ENCODE measurements around the gene SLC6A3.

SLC6A3 gene

DNA sequence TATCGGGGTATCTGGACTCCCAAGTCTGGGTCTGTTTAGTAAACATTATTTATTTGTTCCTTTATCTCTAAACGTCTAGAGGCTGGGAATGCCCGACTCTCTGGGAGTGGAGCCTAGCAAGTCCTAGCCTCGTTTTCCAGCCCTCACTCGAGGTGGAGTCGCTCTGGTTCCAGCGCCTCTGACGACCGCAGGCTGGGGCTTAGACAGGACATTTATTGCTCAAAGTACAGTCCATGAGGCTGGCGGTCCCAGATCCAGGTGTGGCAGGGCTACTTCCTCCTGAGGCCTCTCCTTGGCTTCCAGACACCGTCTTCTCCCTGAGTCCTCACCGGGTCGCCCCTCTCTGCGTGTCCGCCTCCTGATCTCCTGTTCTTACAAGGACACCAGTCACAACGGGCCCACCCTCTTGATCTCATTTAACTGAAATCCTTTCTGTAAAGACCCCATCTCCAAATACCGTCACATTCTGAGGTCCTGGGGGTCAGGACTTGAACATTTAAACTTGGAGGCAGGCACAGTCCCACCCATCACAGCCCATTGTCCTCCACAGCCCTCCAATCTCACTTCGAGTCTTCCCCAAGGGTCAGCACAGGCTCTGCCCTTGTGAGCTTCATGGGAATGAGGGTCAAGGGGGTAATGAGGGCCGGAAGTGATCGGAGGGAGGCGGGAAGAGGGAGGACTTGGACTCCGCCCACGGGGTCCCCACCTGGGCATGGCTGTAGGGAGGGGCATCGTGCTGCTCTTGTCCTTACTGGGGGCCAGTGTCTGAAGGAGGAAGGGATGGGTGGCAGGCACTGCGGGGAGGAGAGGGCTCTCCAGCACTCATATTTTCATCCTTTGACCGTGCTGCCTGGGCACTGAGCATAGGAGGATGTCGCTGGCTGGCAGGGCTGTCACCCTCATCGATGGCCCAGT is 88.1 kb downstream of the SLC6A3 start:
- H2BK120ac ChIP-seq (ENCODE audit: insufficient read depth, low read length, poor library complexity): no peak overlapping the region
- no peaks in the 10 kb centered on the region for H3K79me1 ChIP-seq (ENCODE audit: low read length)
- no peak for DNase-seq
- no peak overlapping the region for H3K23ac ChIP-seq (ENCODE audit: low read length)
- H3K79me2 ChIP-seq (ENCODE audit: control insufficient read depth, insufficient read depth, low read length, poor library complexity): no peaks in the 10 kb centered on the region
- no peak overlapping the region for H3K4me3 ChIP-seq (ENCODE audit: low read depth, low read length)
- H3K27ac ChIP-seq (ENCODE audit: low read depth, low read length): no peak overlapping the region
- no peak overlapping the region for H2BK5ac ChIP-seq (ENCODE audit: low read depth, low read length, poor library complexity)
- H3K4me2 ChIP-seq (ENCODE audit: low read length): no peak overlapping the region
- no peak overlapping the region for H3K9ac ChIP-seq (ENCODE audit: low read length)
- H3K4me1 ChIP-seq (ENCODE audit: control insufficient read depth in 1 of 2, insufficient read depth in 2 of 2, low read length in 2 of 2): no peaks in the 10 kb centered on the region
- no peak overlapping the region for H2AK5ac ChIP-seq (ENCODE audit: low read length)
- WGBS (ENCODE audit: extremely low coverage, insufficient coverage, insufficient read length): no CpG with 5 or more reads among the region's 28 CpGs
- H3K27me3 ChIP-seq (ENCODE audit: insufficient read depth, low read length): no peaks in the 10 kb centered on the region
- no peak overlapping the region for H2BK12ac ChIP-seq (ENCODE audit: low read length)
- no peak overlapping the region for H4K8ac ChIP-seq (ENCODE audit: low read depth, low read length)
- H3K18ac ChIP-seq (ENCODE audit: low read length): no peak overlapping the region
- no peak overlapping the region for H3K14ac ChIP-seq (ENCODE audit: low read length)
- no peak overlapping the region for H3K4ac ChIP-seq (ENCODE audit: low read depth, low read length)
- H4K12ac ChIP-seq (ENCODE audit: low read depth, low read length): no peak overlapping the region
- H4K91ac ChIP-seq (ENCODE audit: low read depth, low read length): no peak overlapping the region
- no peaks in the 10 kb centered on the region for H3K36me3 ChIP-seq (ENCODE audit: control insufficient read depth in 1 of 2, insufficient read depth in 2 of 2, low read length in 2 of 2)
- no peak overlapping the region for H2AFZ ChIP-seq (ENCODE audit: insufficient read depth, low read length, poor library complexity)
- H3K9me3 ChIP-seq (ENCODE audit: insufficient read depth, low read depth, low read length): peaks cover 4% of the 10 kb centered on the region

DNA sequence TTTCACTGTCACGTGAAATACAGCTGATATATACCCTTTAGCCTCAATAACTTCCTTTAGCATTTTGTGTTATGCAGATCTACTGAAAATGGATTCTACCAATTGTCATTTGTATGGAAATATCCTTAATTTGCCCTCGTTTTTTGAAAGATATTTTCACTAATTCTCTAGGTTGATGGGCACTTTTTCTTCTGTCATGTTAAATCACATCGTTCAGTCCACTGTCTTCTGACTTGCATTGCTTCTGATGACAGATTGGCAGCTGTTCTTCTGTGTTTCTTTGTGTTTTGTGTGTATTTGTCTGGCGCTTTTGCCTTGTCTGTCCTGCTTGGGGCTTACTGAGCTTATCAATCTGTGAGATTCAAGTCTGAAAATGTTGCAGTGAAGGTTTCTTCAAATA is 90.7 kb downstream of the SLC6A3 start:
- no peaks in the 10 kb centered on the region for H3K4me1 ChIP-seq (ENCODE audit: control insufficient read depth in 1 of 2, insufficient read depth in 2 of 2, low read length in 2 of 2)
- H3K23ac ChIP-seq (ENCODE audit: low read length): no peak overlapping the region
- no peak overlapping the region for H3K4ac ChIP-seq (ENCODE audit: low read depth, low read length)
- H3K36me3 ChIP-seq (ENCODE audit: control insufficient read depth in 1 of 2, insufficient read depth in 2 of 2, low read length in 2 of 2): no peaks in the 10 kb centered on the region
- no peaks in the 10 kb centered on the region for H3K79me1 ChIP-seq (ENCODE audit: low read length)
- H3K9ac ChIP-seq (ENCODE audit: low read length): no peak overlapping the region
- H3K79me2 ChIP-seq (ENCODE audit: control insufficient read depth, insufficient read depth, low read length, poor library complexity): no peaks in the 10 kb centered on the region
- WGBS (ENCODE audit: extremely low coverage, insufficient coverage, insufficient read length): no CpG with 5 or more reads among the region's 4 CpGs
- H3K9me3 ChIP-seq (ENCODE audit: insufficient read depth, low read depth, low read length): peaks cover 4% of the 10 kb centered on the region
- no peak overlapping the region for H4K91ac ChIP-seq (ENCODE audit: low read depth, low read length)
- no peak overlapping the region for H2AK5ac ChIP-seq (ENCODE audit: low read length)
- H3K4me3 ChIP-seq (ENCODE audit: low read depth, low read length): no peak overlapping the region
- H2BK12ac ChIP-seq (ENCODE audit: low read length): no peak overlapping the region
- no peak for DNase-seq
- H3K14ac ChIP-seq (ENCODE audit: low read length): no peak overlapping the region
- no peak overlapping the region for H2BK5ac ChIP-seq (ENCODE audit: low read depth, low read length, poor library complexity)
- no peak overlapping the region for H4K12ac ChIP-seq (ENCODE audit: low read depth, low read length)
- H3K27me3 ChIP-seq (ENCODE audit: insufficient read depth, low read length): no peaks in the 10 kb centered on the region
- H4K8ac ChIP-seq (ENCODE audit: low read depth, low read length): no peak overlapping the region
- no peak overlapping the region for H3K27ac ChIP-seq (ENCODE audit: low read depth, low read length)
- H2AFZ ChIP-seq (ENCODE audit: insufficient read depth, low read length, poor library complexity): no peak overlapping the region
- H2BK120ac ChIP-seq (ENCODE audit: insufficient read depth, low read length, poor library complexity): no peak overlapping the region
- no peak overlapping the region for H3K18ac ChIP-seq (ENCODE audit: low read length)
- no peak overlapping the region for H3K4me2 ChIP-seq (ENCODE audit: low read length)

DNA sequence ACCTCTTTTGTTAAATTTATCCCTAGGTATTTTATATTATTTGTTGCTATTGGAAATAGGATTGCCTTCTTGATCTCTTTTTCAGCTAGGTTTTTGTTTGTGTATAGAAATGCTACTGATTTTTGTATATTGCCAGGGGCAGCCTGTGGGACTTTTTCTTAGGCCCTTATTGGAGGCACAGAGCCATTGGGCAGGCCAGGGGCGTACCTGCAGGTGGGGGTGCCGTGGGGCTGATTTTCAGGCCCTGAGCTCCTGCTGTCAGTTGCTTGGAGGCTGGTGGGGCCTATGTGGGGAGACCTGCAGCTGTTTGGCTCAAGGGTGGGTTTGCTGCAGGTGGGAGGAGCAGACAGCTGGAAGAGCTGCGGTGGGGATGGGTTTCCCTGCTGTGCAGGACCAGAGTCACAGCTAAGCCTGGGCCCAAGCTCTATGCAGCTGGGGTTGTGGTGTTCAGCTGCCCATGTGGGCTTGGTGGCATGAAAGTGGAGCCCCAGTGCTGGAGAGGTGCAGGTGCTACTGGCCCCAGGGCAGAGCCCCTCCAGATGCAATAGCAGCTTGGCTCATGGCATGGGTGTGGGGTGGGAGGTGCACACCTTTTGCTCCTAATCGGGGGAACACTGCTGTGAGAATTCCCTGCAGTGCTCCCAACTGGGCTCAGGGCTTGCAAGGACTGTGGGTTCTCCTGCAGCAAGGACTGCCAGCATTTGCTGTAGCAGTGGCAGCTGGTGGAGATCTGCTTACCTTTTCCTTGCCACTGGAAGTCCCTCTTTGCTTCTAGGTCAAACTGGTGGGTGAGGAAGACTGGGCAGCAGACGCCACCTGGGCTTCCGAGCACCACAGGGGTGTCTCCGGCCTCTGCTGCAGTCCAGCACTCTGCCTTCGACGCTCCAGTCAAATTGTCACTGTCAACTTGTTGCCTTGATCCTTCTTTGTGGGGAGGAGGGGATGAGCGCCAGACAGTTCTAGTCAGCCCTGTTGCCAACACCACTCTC is 92.7 kb downstream of the SLC6A3 start:
- no peak overlapping the region for H2BK5ac ChIP-seq (ENCODE audit: low read depth, low read length, poor library complexity)
- H3K9ac ChIP-seq (ENCODE audit: low read length): no peak overlapping the region
- no peak overlapping the region for H4K91ac ChIP-seq (ENCODE audit: low read depth, low read length)
- H2AFZ ChIP-seq (ENCODE audit: insufficient read depth, low read length, poor library complexity): no peak overlapping the region
- peaks cover 2% of the 10 kb centered on the region for H3K9me3 ChIP-seq (ENCODE audit: insufficient read depth, low read depth, low read length)
- DNase-seq: no peak
- no peaks in the 10 kb centered on the region for H3K4me1 ChIP-seq (ENCODE audit: control insufficient read depth in 1 of 2, insufficient read depth in 2 of 2, low read length in 2 of 2)
- no peak overlapping the region for H3K4me3 ChIP-seq (ENCODE audit: low read depth, low read length)
- no peaks in the 10 kb centered on the region for H3K27me3 ChIP-seq (ENCODE audit: insufficient read depth, low read length)
- H3K79me2 ChIP-seq (ENCODE audit: control insufficient read depth, insufficient read depth, low read length, poor library complexity): no peaks in the 10 kb centered on the region
- no peak overlapping the region for H2BK120ac ChIP-seq (ENCODE audit: insufficient read depth, low read length, poor library complexity)
- no peak overlapping the region for H3K18ac ChIP-seq (ENCODE audit: low read length)
- no peak overlapping the region for H3K14ac ChIP-seq (ENCODE audit: low read length)
- no peak overlapping the region for H3K27ac ChIP-seq (ENCODE audit: low read depth, low read length)
- no peak overlapping the region for H3K4me2 ChIP-seq (ENCODE audit: low read length)
- no peak overlapping the region for H4K8ac ChIP-seq (ENCODE audit: low read depth, low read length)
- WGBS (ENCODE audit: extremely low coverage, insufficient coverage, insufficient read length): no CpG with 5 or more reads among the region's 10 CpGs
- no peaks in the 10 kb centered on the region for H3K36me3 ChIP-seq (ENCODE audit: control insufficient read depth in 1 of 2, insufficient read depth in 2 of 2, low read length in 2 of 2)
- no peak overlapping the region for H2BK12ac ChIP-seq (ENCODE audit: low read length)
- H3K79me1 ChIP-seq (ENCODE audit: low read length): no peaks in the 10 kb centered on the region
- no peak overlapping the region for H4K12ac ChIP-seq (ENCODE audit: low read depth, low read length)
- no peak overlapping the region for H3K4ac ChIP-seq (ENCODE audit: low read depth, low read length)
- no peak overlapping the region for H2AK5ac ChIP-seq (ENCODE audit: low read length)
- H3K23ac ChIP-seq (ENCODE audit: low read length): no peak overlapping the region

DNA sequence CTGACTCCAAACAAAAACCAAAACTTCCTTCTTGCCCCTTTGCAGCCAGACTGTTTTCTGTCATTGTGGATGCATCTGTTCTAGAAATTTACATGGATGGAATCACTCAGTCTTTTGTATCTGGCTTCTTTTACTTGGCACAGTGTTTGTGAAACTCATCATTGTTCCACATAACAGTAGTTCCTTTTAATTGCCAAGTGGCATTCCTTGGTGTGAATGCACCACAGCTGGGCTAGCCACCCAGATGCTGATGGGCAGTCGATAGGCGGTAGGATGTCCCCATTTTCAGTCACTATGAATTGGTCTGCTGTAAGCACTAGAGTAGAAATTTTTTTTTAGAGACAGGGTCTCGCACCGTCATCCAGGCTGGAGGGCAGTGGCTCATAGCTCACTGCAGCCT is 94.1 kb downstream of the SLC6A3 start:
- H3K36me3 ChIP-seq (ENCODE audit: control insufficient read depth in 1 of 2, insufficient read depth in 2 of 2, low read length in 2 of 2): no peaks in the 10 kb centered on the region
- no peaks in the 10 kb centered on the region for H3K79me2 ChIP-seq (ENCODE audit: control insufficient read depth, insufficient read depth, low read length, poor library complexity)
- H3K18ac ChIP-seq (ENCODE audit: low read length): no peak overlapping the region
- no peak overlapping the region for H2AK5ac ChIP-seq (ENCODE audit: low read length)
- H4K12ac ChIP-seq (ENCODE audit: low read depth, low read length): no peak overlapping the region
- no peaks in the 10 kb centered on the region for H3K4me1 ChIP-seq (ENCODE audit: control insufficient read depth in 1 of 2, insufficient read depth in 2 of 2, low read length in 2 of 2)
- no peak overlapping the region for H4K91ac ChIP-seq (ENCODE audit: low read depth, low read length)
- H4K8ac ChIP-seq (ENCODE audit: low read depth, low read length): no peak overlapping the region
- WGBS (ENCODE audit: extremely low coverage, insufficient coverage, insufficient read length): no CpG with 5 or more reads among the region's 4 CpGs
- H3K27me3 ChIP-seq (ENCODE audit: insufficient read depth, low read length): no peaks in the 10 kb centered on the region
- no peak overlapping the region for H3K4me2 ChIP-seq (ENCODE audit: low read length)
- no peak overlapping the region for H3K4ac ChIP-seq (ENCODE audit: low read depth, low read length)
- DNase-seq: no peak
- H2BK120ac ChIP-seq (ENCODE audit: insufficient read depth, low read length, poor library complexity): no peak overlapping the region
- H2BK5ac ChIP-seq (ENCODE audit: low read depth, low read length, poor library complexity): no peak overlapping the region
- H2AFZ ChIP-seq (ENCODE audit: insufficient read depth, low read length, poor library complexity): no peak overlapping the region
- no peaks in the 10 kb centered on the region for H3K79me1 ChIP-seq (ENCODE audit: low read length)
- H3K27ac ChIP-seq (ENCODE audit: low read depth, low read length): no peak overlapping the region
- no peak overlapping the region for H3K14ac ChIP-seq (ENCODE audit: low read length)
- no peak overlapping the region for H3K4me3 ChIP-seq (ENCODE audit: low read depth, low read length)
- no peak overlapping the region for H3K23ac ChIP-seq (ENCODE audit: low read length)
- no peak overlapping the region for H3K9ac ChIP-seq (ENCODE audit: low read length)
- H3K9me3 ChIP-seq (ENCODE audit: insufficient read depth, low read depth, low read length): peaks cover 2% of the 10 kb centered on the region
- H2BK12ac ChIP-seq (ENCODE audit: low read length): no peak overlapping the region
